Adrenal gland (tissue), 12 donors: ENCODE measurements around the gene CCDC27. TPM values are rescaled to one million over a fixed set of nuclear protein-coding genes. Genes with fewer than 3 reads are reported as not detected.

Experiments used
- DNase-seq, 7 donors: peaks; one replicate each; pipeline ENCODE4 v3.0.0-alpha.2; 2019 to 2020
- H3K27ac ChIP-seq, 5 donors: fragments of 200-600 bp; sonication (generic) in 4 of 5; 1 replicate in 3 of 5; 2 replicates in 2 of 5; pipeline versions ENCODE4 v1.5.1 to v1.8.0; 2016 to 2020; ENCODE audit warnings: mild to moderate bottlenecking in 1 of 5
- H3K27me3 ChIP-seq: fragments of 200-600 bp; 2 replicates; pipeline ENCODE4 v1.8.0; 2021
- H3K36me3 ChIP-seq, 2 donors: fragments of 200-600 bp; replicated peaks in 1 of 2; 1 replicate in 1 of 2; 2 replicates in 1 of 2; pipeline versions ENCODE4 v1.5.1 to v1.8.0; 2018 to 2022
- H3K4me1 ChIP-seq, 2 donors: fragments of 200-600 bp; replicated peaks in 1 of 2; 1 replicate in 1 of 2; 2 replicates in 1 of 2; pipeline versions ENCODE4 v1.5.1 to v1.8.0; 2018 to 2021
- H3K4me3 ChIP-seq, 4 donors: fragments of 200-600 bp; sonication (generic) in 3 of 4; one replicate each; pipeline ENCODE4 v1.5.1; 2016 to 2018
- H3K9me3 ChIP-seq, 3 donors: fragments of 200-600 bp; sonication (generic) in 1 of 3; replicated peaks in 1 of 3; 1 replicate in 2 of 3; 2 replicates in 1 of 3; pipeline versions ENCODE4 v1.5.1 to v1.8.0; 2016 to 2021
- POLR2A ChIP-seq, 2 donors: fragments of 450-650 bp; IDR thresholded peaks; one replicate each; pipeline ENCODE4 v1.6.1; 2017; ENCODE audit warnings: antibody characterized with exemption in 2 of 2, mild to moderate bottlenecking in 2 of 2, moderate library complexity in 1 of 2
- WGBS, 4 donors: extraction: QIAGEN DNeasy Blood & Tissue Kit in 2 of 4; methylation state at CpG; one replicate each; pipeline versions ENCODE4 v1.1.5 to v1.1.7; 2013 to 2017; 5-methylcytosine and 5-hydroxymethylcytosine counted together
- intact Hi-C, 2 donors: fragments of 100-400 bp; cut with DNase I; formaldehyde crosslinking; loops; one replicate each; pipeline versions ENCODE4 v1.14.1 to v1.15.0; 2022 to 2023
- polyA plus RNA-seq, 3 donors: library from polyadenylated mRNA; stranded (reverse); fragments of 200-250 nt in 2 of 3; fragments of 350-450 nt in 1 of 3; fragmentation: Illumina TruSeq in 1 of 3; extraction: RNeasy Lipid Tissue Mini Kit (QIAGEN cat#74804) in 1 of 3; gene quantifications; one replicate each; pipeline ENCODE4 v1.2.3, GENCODE V29; 2013 to 2014
- total RNA-seq, 9 donors: library from RNA; depleted of rRNA in 4 of 9; stranded (reverse); fragments of >200 nt in 4 of 9; fragments of 120-200 nt in 1 of 9; fragmentation: NEBNext Ultra II Directional in 1 of 9; extraction: Animal tissue kit (Norgen Biotek cat#: 25700) in 1 of 9; gene quantifications; one replicate each; pipeline versions ENCODE4 v1.1.0 to v1.2.4, GENCODE V29; 2013 to 2023
- TF ChIP-seq, protein P1 (sequence below), 6 experiments: fragments of 450-650 bp in 4 of 6; fragments of 200-600 bp in 2 of 6; sonication (generic) in 1 of 6; IDR thresholded peaks; 1 replicate in 5 of 6; 2 replicates in 1 of 6; pipeline versions ENCODE4 v1.5.1 to v1.8.0; 2016 to 2021; ENCODE audit warnings: antibody characterized with exemption in 6 of 6, mild to moderate bottlenecking in 2 of 6, moderate library complexity in 1 of 6
- donor health status: healthy with polysubstance abuse.
- donor health status: Bipolar disorder and iron deficiency.
- donor health status: DM: yes; HTN: yes; CAD: no.
- donor health status: DM: no; HTN: no; CAD: no.
- donor health status: DM: no; HTN: no; CAD: no.
- donor health status: DM: yes; HTN: yes; CAD: no.

CCDC27 gene
- total and polyA plus RNA-seq, 12 donors: not detected

GRCh38 chr1:3716351-3716750 lies 35.9 kb upstream of the CCDC27 start:
- WGBS, 4 donors: 75 to 100% (median 80%) methylated on average over 3 to 6 of the region's 6 CpGs
- H3K36me3 ChIP-seq: no peaks in the 10 kb centered on the region
- peaks cover 6% of the 10 kb centered on the region for H3K27me3 ChIP-seq
- no peak overlapping the region for H3K4me3 ChIP-seq
- H3K9me3 ChIP-seq: no peaks in the 10 kb centered on the region
- peaks cover 13 to 24% of the 10 kb centered on the region in 2 donors for H3K4me1 ChIP-seq
- intact Hi-C loops: no loop called here
- TF ChIP-seq POLR2A (IDR thresholded peaks at IDR 0.05): no peak
- TF ChIP-seq, protein P1, sequence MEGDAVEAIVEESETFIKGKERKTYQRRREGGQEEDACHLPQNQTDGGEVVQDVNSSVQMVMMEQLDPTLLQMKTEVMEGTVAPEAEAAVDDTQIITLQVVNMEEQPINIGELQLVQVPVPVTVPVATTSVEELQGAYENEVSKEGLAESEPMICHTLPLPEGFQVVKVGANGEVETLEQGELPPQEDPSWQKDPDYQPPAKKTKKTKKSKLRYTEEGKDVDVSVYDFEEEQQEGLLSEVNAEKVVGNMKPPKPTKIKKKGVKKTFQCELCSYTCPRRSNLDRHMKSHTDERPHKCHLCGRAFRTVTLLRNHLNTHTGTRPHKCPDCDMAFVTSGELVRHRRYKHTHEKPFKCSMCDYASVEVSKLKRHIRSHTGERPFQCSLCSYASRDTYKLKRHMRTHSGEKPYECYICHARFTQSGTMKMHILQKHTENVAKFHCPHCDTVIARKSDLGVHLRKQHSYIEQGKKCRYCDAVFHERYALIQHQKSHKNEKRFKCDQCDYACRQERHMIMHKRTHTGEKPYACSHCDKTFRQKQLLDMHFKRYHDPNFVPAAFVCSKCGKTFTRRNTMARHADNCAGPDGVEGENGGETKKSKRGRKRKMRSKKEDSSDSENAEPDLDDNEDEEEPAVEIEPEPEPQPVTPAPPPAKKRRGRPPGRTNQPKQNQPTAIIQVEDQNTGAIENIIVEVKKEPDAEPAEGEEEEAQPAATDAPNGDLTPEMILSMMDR (IDR thresholded peaks at IDR 0.05): no peak
- no peak overlapping the region for H3K27ac ChIP-seq
- no peak for DNase-seq

DNA sequence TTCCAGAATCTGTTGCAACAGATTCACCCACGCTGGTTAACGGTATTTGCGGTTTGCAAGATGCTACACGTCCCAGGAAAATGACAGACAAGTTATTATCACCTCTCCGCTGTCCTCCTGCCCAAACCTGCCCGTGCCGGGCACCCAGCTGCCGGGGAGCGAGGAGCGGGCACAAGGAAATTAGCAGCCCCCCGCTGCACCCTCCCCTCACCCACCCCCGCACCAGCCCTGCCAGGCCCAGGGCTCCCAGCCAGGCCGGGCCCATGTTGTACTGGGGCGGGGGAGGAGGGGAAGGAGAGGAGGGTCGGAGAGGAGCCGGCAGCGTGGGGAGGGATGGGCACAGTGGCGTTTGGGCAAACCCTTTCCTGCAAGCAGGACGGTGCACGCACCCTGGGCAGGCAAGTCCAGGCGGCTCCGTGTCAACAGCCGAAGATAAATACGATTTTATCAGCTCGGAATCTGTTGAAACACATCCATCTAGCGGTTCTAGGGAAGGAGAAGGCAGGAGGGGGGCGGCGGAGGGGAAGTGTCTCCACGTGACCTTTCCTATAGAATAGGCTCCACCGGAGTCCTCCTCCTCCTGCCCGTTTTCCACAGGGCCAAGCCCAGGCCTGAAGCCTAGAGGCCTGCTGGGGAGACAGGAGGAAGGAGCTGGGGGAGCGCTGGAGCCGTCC lies 35.1 kb upstream of the CCDC27 start:
- Histone ChIP-seq H3K9me3 (no peaks in the 10 kb centered on the region), H3K27ac (no peak overlapping the region), H3K4me1 (peaks cover 13 to 24% of the 10 kb centered on the region in 2 donors), H3K36me3 (no peaks in the 10 kb centered on the region), H3K4me3 (no peak overlapping the region), H3K27me3 (peaks cover 6% of the 10 kb centered on the region)
- TF ChIP-seq, protein P1 (IDR thresholded peaks at IDR 0.05): no peak
- no peak for TF ChIP-seq POLR2A (IDR thresholded peaks at IDR 0.05)
- no peak for DNase-seq
- intact Hi-C loops: no loop called here
- WGBS, 4 donors: 63 to 70% (median 66%) methylated on average over 25 to 33 of the region's 33 CpGs

DNA sequence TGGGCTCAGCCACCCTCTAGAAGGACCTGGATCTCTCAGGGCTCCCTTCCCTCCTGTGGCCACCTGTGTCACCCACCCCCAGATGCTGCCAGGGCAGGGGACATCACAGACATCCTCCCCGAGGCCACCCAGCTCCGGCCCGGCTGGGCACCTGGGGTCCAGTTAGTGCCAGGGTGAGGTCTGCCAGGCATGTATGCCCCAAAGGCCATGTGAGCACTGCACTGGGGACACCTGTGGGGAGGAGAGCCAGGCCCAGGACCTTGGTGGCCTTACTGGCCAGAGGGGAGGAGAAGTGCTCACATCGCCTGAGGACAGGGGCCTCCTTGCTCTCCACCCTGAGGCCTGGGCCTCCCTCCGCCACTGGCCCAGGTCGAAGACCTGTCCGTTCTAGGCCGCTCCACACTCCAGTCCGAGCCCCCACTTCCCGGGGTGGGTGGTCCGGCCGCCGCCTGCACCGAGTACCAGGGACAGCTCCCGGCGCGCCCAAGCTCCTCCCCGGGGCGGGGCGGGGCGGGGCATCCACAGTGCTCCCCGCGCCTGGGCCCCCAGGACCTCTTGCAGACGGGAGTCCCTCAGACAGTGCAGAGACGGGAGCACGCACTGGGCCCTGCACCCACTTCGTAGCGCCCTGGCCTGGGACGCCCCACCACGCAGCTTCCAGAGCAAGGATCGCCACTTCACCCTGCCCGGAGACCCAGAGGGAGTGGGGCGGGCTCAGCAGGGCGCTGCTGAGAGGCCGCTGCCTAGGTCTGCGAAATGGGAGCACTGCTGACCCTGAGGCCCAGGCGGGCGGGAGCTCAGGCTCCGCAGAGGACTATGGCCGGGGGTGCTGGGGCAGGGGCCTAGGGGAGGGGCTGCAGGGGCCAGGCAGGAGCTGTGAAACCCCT lies 34.3 kb upstream of the CCDC27 start:
- TF ChIP-seq, protein P1 (IDR thresholded peaks at IDR 0.05): no peak
- TF ChIP-seq POLR2A (IDR thresholded peaks at IDR 0.05): no peak
- H3K4me3 ChIP-seq: no peak overlapping the region
- 34 to 75% (median 35%) methylated on average over 11 to 40 of the region's 40 CpGs; no CpG with 5 or more reads in 1 of the 4 donors for WGBS, 4 donors
- no peak overlapping the region for H3K27ac ChIP-seq
- peaks cover 10 to 21% of the 10 kb centered on the region in 2 donors for H3K4me1 ChIP-seq
- H3K36me3 ChIP-seq: no peaks in the 10 kb centered on the region
- intact Hi-C loops: no loop called here
- peaks cover 6% of the 10 kb centered on the region for H3K27me3 ChIP-seq
- peak in 1 of 7 donors; percentile 22 for DNase-seq
- no peaks in the 10 kb centered on the region for H3K9me3 ChIP-seq

DNA sequence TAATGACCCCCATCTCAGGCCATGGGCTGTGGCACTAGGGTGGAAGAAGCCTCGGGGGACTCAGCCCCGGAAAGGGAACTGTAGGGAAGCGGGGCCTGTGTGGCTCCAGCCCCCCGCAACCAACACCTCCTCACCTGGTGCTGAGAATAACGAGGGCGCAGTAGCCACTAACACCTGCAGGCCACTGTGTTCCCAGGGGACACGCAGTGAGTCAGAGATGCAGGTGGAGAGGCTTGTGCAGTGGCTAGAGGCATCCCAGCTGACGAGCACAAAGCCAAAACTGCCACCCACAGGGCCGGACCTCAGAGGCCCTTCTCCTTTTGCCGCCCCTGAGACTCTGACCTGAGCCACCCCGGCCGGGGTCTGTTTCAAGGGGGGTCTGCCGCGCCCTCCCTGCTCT lies 33.5 kb upstream of the CCDC27 start:
- no peak for TF ChIP-seq POLR2A (IDR thresholded peaks at IDR 0.05)
- TF ChIP-seq, protein P1 (IDR thresholded peaks at IDR 0.05): no peak
- no peak for DNase-seq
- peaks cover 6 to 13% of the 10 kb centered on the region in 2 donors for H3K4me1 ChIP-seq
- peaks cover 6% of the 10 kb centered on the region for H3K27me3 ChIP-seq
- H3K36me3 ChIP-seq: no peaks in the 10 kb centered on the region
- intact Hi-C loops: no loop called here
- H3K4me3 ChIP-seq: no peak overlapping the region
- no peak overlapping the region for H3K27ac ChIP-seq
- 53 to 92% (median 85%) methylated on average over 3 to 14 of the region's 14 CpGs for WGBS, 4 donors
- no peaks in the 10 kb centered on the region for H3K9me3 ChIP-seq
